ENCODE results near the gene JAZF1.

JAZF1 gene

GRCh38 chr7:27866828-27867672, 313.5 kb downstream of the JAZF1 start:
- H3K79me2 ChIP-seq (ENCODE audit: low read length): no peaks in the 10 kb centered on the region
- no peaks in the 10 kb centered on the region for H4K20me1 ChIP-seq (ENCODE audit: insufficient read depth, low read length)
- no peaks in the 10 kb centered on the region for H3K9me2 ChIP-seq (replicated peaks; ENCODE audit: insufficient read depth, low read length)
- H3F3A ChIP-seq (ENCODE audit: insufficient read depth, low read length): no peaks in the 10 kb centered on the region
- no peaks in the 10 kb centered on the region for H3K27me3 ChIP-seq (replicated peaks; ENCODE audit: insufficient read depth, low read length)
- no peak overlapping the region for H3K4me3 ChIP-seq (ENCODE audit: low read length)
- DNase-seq: no peak
- no peaks in the 10 kb centered on the region for H3K9me3 ChIP-seq (replicated peaks; ENCODE audit: insufficient read depth, low read length)
- no peaks in the 10 kb centered on the region for H3K36me3 ChIP-seq (replicated peaks; ENCODE audit: insufficient read depth, low read length)
- TF ChIP-seq EZH2 (optimal IDR thresholded peaks at IDR 0.05; ENCODE audit: low read depth, low read length): no peak
- no peak for TF ChIP-seq CTCF (IDR thresholded peaks at IDR 0.05; ENCODE audit: low read length)
- no peak for TF ChIP-seq EZH2phosphoT487 (IDR thresholded peaks at IDR 0.05; ENCODE audit: low read length)
- no peak overlapping the region for H3K4me2 ChIP-seq (ENCODE audit: low read depth, low read length)
- H3K4me1 ChIP-seq (ENCODE audit: low read length): no peaks in the 10 kb centered on the region
- H3K27ac ChIP-seq (ENCODE audit: low read length): no peak overlapping the region
- no peak overlapping the region for H2AFZ ChIP-seq (ENCODE audit: low read length)
- no peak overlapping the region for H3K9ac ChIP-seq (ENCODE audit: low read length)

GRCh38 chr7:27866256-27866655, 314.3 kb downstream of the JAZF1 start:
- DNase-seq: no peak
- H3K9ac ChIP-seq (ENCODE audit: low read length): no peak overlapping the region
- no peak overlapping the region for H3K4me2 ChIP-seq (ENCODE audit: low read depth, low read length)
- no peaks in the 10 kb centered on the region for H3K9me2 ChIP-seq (replicated peaks; ENCODE audit: insufficient read depth, low read length)
- no peak overlapping the region for H3K4me3 ChIP-seq (ENCODE audit: low read length)
- H3K27ac ChIP-seq (ENCODE audit: low read length): no peak overlapping the region
- no peaks in the 10 kb centered on the region for H3K4me1 ChIP-seq (ENCODE audit: low read length)
- H3K27me3 ChIP-seq (replicated peaks; ENCODE audit: insufficient read depth, low read length): no peaks in the 10 kb centered on the region
- TF ChIP-seq EZH2 (optimal IDR thresholded peaks at IDR 0.05; ENCODE audit: low read depth, low read length) (no peak), CTCF (IDR thresholded peaks at IDR 0.05; ENCODE audit: low read length) (no peak), EZH2phosphoT487 (IDR thresholded peaks at IDR 0.05; ENCODE audit: low read length) (no peak)
- no peaks in the 10 kb centered on the region for H3K36me3 ChIP-seq (replicated peaks; ENCODE audit: insufficient read depth, low read length)
- H3K9me3 ChIP-seq (replicated peaks; ENCODE audit: insufficient read depth, low read length): no peaks in the 10 kb centered on the region
- H2AFZ ChIP-seq (ENCODE audit: low read length): no peak overlapping the region
- no peaks in the 10 kb centered on the region for H4K20me1 ChIP-seq (ENCODE audit: insufficient read depth, low read length)
- H3K79me2 ChIP-seq (ENCODE audit: low read length): no peaks in the 10 kb centered on the region
- H3F3A ChIP-seq (ENCODE audit: insufficient read depth, low read length): no peaks in the 10 kb centered on the region

- H3K27me3 ChIP-seq (replicated peaks; ENCODE audit: insufficient read depth, low read length): no peaks in the 10 kb centered on the region
- no peaks in the 10 kb centered on the region for H3F3A ChIP-seq (ENCODE audit: insufficient read depth, low read length)
- no peaks in the 10 kb centered on the region for H3K9me3 ChIP-seq (replicated peaks; ENCODE audit: insufficient read depth, low read length)
- H3K79me2 ChIP-seq (ENCODE audit: low read length): no peaks in the 10 kb centered on the region
- H3K4me2 ChIP-seq (ENCODE audit: low read depth, low read length): no peak overlapping the region
- no peak overlapping the region for H2AFZ ChIP-seq (ENCODE audit: low read length)
- no peak for DNase-seq
- no peaks in the 10 kb centered on the region for H3K4me1 ChIP-seq (ENCODE audit: low read length)
- H4K20me1 ChIP-seq (ENCODE audit: insufficient read depth, low read length): no peaks in the 10 kb centered on the region
- H3K9ac ChIP-seq (ENCODE audit: low read length): no peak overlapping the region
- H3K27ac ChIP-seq (ENCODE audit: low read length): no peak overlapping the region
- H3K36me3 ChIP-seq (replicated peaks; ENCODE audit: insufficient read depth, low read length): no peaks in the 10 kb centered on the region
- TF ChIP-seq CTCF (IDR thresholded peaks at IDR 0.05; ENCODE audit: low read length) (no peak), EZH2phosphoT487 (IDR thresholded peaks at IDR 0.05; ENCODE audit: low read length) (no peak), EZH2 (optimal IDR thresholded peaks at IDR 0.05; ENCODE audit: low read depth, low read length) (no peak)
- no peak overlapping the region for H3K4me3 ChIP-seq (ENCODE audit: low read length)
- H3K9me2 ChIP-seq (replicated peaks; ENCODE audit: insufficient read depth, low read length): no peaks in the 10 kb centered on the region
Observed at GRCh38 chr7:27863880-27864279, 316.7 kb downstream of the JAZF1 start.

Measured in MM.1S (cell line).